DOHH2 (cell line): ENCODE measurements around the gene DPH6.

Source experiments
- H3F3A ChIP-seq: fragments of 200-600 bp; sonication (generic), shearing (Covaris generic); 2 replicates; pipeline ENCODE4 v1.6.0; 2016; ENCODE audit warnings: antibody characterized with exemption, mild to moderate bottlenecking; ENCODE audit not compliant: control insufficient read depth, insufficient read depth
- H3K27ac ChIP-seq: fragments of 200-600 bp; sonication (generic); 2 replicates; pipeline ENCODE4 v1.5.1; 2014; ENCODE audit warnings: low read depth, mild to moderate bottlenecking, low read length, moderate library complexity
- H3K27me3 ChIP-seq: fragments of 200-600 bp; sonication (generic); 2 replicates; pipeline ENCODE4 v1.6.1; 2014; ENCODE audit warnings: mild to moderate bottlenecking, low read length, mixed read lengths; ENCODE audit not compliant: control insufficient read depth
- H3K36me3 ChIP-seq: fragments of 200-600 bp; sonication (generic); 2 replicates; pipeline ENCODE4 v1.6.1; 2014; ENCODE audit warnings: mild to moderate bottlenecking, low read length, moderate library complexity, mixed read lengths; ENCODE audit not compliant: control insufficient read depth
- H3K4me1 ChIP-seq: fragments of 200-600 bp; sonication (generic); 2 replicates; pipeline ENCODE4 v1.6.1; 2014; ENCODE audit warnings: mild to moderate bottlenecking, low read length, mixed read lengths; ENCODE audit not compliant: control insufficient read depth
- H3K4me2 ChIP-seq: fragments of 200-600 bp; sonication (generic); 2 replicates; pipeline ENCODE4 v1.6.0; 2014; ENCODE audit warnings: mild to moderate bottlenecking, low read length, moderate library complexity
- H3K4me3 ChIP-seq: fragments of 200-600 bp; sonication (generic); 2 replicates; pipeline ENCODE4 v1.5.1; 2014; ENCODE audit warnings: mild to moderate bottlenecking, low read length, mixed read lengths
- H3K79me2 ChIP-seq: fragments of 200-600 bp; sonication (generic); 2 replicates; pipeline ENCODE4 v1.6.1; 2014; ENCODE audit warnings: mild to moderate bottlenecking, low read length, mixed read lengths; ENCODE audit not compliant: control insufficient read depth
- H3K9me2 ChIP-seq: fragments of 200-600 bp; sonication (generic); replicated peaks from 2 replicates; pipeline ENCODE4 v1.6.1; 2014; ENCODE audit warnings: mild to moderate bottlenecking, low read length, mixed read lengths; ENCODE audit not compliant: control insufficient read depth
- H3K9me3 ChIP-seq: fragments of 200-600 bp; sonication (generic); 2 replicates; pipeline ENCODE4 v1.6.1; 2014; ENCODE audit warnings: antibody characterized with exemption, low read length, mixed read lengths; ENCODE audit not compliant: control insufficient read depth, insufficient read depth
- H4K20me1 ChIP-seq: fragments of 200-600 bp; sonication (generic); 2 replicates; pipeline ENCODE4 v1.6.0; 2014; ENCODE audit warnings: low read depth, mild to moderate bottlenecking, antibody characterized with exemption, low read length, moderate library complexity; ENCODE audit not compliant: control insufficient read depth, insufficient read depth
- CTCF ChIP-seq: fragments of 200-600 bp; sonication (generic); IDR thresholded peaks from one replicate; pipeline ENCODE4 v1.5.1; 2014; ENCODE audit warnings: antibody characterized with exemption, mild to moderate bottlenecking, low read depth, low read length; ENCODE audit not compliant: poor library complexity, severe bottlenecking
- EZH2phosphoT487 ChIP-seq: fragments of 200-600 bp; sonication (generic); IDR thresholded peaks from 2 replicates; pipeline ENCODE4 v1.6.1; 2017; ENCODE audit warnings: borderline replicate concordance, mild to moderate bottlenecking, antibody characterized with exemption, low read length, moderate library complexity, mixed read lengths

The DPH6 gene

GRCh38 chr15:35320911-35321310, 225.1 kb downstream of the DPH6 start:
- no peaks in the 10 kb centered on the region for H3K9me2 ChIP-seq
- no peaks in the 10 kb centered on the region for H3K79me2 ChIP-seq
- H3K4me1 ChIP-seq = no peaks in the 10 kb centered on the region
- no peak overlapping the region for H3K27ac ChIP-seq
- no peaks in the 10 kb centered on the region for H3K9me3 ChIP-seq
- H3K36me3 ChIP-seq = no peaks in the 10 kb centered on the region
- H3K4me2 ChIP-seq = no peak overlapping the region
- H3K27me3 ChIP-seq = no peaks in the 10 kb centered on the region
- no peaks in the 10 kb centered on the region for H3F3A ChIP-seq
- no peaks in the 10 kb centered on the region for H4K20me1 ChIP-seq
- TF ChIP-seq CTCF (no peak), EZH2phosphoT487 (no peak)
- no peak overlapping the region for H3K4me3 ChIP-seq
